HG02885 (cell line): ENCODE results near the gene EMX2.
"Not testable (repeated sequence)": the region's sequence is repeated elsewhere in the genome, so short reads cannot be mapped to it uniquely, and the experiment has no call there.

Experiments used
- ATAC-seq: cut with Tn5 transposase; IDR thresholded peaks from one replicate; pipeline ENCODE4 v1.9.1; 2021; ENCODE audit warnings: mild to moderate bottlenecking; ENCODE audit not compliant: unreplicated experiment, poor library complexity

EMX2 gene

DNA sequence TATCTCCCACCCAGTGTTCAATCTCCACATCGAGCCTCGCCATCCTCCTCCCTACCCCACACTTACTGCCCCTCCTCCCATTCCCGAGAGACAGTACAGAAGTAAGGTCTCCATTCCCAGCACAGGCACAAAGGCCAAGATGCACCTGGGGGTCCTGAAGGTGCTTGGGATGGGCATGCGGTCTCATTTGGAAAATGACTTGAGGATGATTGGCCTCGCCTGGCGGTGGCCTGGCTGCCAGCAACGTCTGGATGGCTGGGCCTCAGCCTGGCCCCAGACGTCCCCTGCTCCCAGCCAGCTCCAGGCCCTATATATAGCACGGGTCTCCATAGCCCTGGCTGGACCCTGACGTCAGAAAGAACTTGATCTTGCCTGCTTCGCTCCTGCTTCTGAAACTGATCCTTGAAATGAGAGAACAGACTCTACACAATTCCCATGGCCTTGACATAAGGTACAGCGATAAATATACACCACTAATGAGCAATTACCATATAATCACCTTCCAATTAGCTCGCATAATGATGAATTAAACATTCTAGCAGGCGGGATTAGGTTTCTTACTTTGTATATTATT, 11.8 kb downstream of the EMX2 start:
- no peak for ATAC-seq

- ATAC-seq, result no peak
These were observed 12.5 kb downstream of the EMX2 start for GRCh38 chr10:117555017-117555416.

GRCh38 chr10:117555863-117556262, 13.3 kb downstream of the EMX2 start:
- no peak for ATAC-seq

- ATAC-seq, result no peak
These were observed 13.8 kb downstream of the EMX2 start for GRCh38 chr10:117556356-117556755.

DNA sequence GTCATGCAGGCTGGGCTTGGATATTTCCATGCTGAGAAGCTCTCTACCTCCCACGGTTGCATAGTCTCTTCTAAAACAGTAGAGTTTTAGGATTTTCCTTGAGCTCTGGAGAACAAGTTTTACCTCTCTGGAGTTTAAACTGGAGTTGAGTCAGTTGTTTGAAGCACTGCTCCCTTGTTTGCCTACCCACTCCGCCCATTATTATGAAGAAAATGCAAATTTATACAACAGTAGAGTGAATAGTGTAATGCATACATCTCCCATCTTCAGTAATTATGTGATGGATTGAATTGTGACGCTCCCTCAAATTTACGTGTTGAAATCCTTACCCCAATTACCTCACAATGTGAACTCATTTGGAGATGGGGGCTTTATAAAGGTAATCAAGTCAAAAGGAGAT, 17.2 kb downstream of the EMX2 start:
- ATAC-seq, result no peak

DNA sequence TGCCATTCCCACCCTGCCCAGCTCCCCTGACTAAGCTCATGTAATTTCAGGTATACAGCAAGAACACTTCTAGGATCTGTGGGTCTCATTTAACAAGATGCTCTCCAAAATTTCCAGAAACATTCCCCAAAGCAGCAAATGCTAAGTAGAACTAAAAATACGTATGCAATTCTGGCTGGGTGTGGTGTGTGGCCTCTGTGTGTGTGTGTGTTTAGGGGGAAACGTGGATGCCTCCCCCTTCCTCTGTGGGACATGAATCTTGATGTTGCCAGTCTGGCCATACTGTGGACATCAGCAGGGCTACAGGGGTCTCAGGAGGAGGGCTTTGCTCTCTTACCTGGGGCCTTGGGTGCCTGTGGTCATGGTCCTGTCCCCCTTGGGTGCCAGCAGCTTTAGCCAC, 18.4 kb downstream of the EMX2 start:
- no peak for ATAC-seq

DNA sequence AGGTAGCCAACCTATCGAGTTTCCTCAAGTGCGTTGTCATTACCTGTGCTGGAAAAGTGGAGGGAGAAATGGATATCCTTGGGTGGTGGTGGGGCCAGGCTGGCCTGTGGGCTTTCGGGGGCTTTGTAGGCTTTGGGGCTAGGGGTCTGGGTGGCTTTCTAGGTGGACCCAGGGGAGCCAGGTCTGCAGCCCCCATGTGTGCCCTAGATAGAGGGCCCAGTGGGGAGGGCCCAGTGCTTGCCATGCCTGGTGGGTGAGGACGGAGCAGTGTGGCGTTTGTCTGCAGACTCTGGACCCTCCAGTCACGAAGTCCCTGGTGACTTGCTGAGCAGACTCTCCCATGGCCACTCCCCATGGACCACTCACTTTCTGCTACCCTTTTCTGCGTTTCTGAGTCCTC, 19.7 kb downstream of the EMX2 start:
- ATAC-seq, result no peak

DNA sequence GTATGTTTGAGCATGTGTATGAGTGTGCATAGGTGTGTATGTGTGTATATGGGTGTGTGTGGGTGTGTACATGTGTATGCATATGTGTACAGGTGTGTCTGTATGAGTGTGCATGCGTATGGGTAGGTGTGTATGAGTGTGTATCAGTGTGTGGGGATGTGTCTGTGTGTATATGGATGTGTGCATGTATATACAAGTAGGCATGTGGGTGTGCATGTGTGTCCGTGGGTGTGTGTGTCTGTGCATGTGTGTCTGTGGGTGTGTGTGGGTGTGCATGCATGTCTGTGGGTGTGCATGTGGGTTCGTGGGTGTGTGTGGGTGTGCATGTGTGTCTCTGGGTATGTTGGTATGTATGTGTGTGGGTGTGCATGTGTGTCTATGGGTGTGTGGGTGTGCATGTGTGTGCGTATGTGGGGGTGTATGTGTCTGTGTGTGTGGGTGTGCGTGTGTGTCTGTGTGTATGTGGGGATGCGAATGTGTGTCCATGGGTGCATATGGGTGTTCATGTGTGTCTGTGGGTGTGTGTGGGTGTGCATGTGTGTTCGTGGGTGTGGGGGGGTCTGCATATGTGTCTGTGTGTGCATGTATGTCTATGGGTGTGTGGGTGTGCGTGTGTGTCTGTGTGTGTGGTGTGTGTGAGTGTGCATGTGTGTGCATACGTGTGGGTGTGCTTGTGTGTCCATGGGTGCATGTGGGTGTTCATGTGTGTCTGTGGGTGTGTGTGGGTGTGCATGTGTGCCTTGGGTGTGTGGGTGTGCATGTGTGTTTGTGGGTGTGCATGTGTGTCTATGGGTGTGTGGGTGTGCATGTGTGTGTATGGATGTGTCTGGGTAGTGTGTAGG, 20.6 kb downstream of the EMX2 start:
- no peak for ATAC-seq

DNA sequence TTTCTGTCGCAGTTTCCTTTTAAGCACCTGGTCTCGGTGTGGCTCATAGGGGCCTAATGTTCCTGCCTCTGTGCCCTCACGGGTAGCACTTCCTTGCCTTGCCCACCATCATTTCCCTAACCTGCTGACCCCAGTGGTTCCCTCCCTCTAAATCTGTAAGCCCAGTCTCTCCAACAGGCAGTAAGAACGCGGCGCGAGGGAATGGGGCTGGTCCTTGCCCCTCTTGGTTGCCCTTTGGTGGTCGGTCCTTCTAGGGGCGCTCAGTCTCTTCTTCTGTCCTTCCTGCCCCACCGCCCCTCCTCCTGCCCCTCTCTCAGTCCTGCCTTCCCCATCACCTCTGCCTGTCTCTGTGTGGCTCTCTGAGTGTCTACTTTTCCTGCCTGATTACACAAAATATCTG, 21.2 kb downstream of the EMX2 start:
- no peak for ATAC-seq

DNA sequence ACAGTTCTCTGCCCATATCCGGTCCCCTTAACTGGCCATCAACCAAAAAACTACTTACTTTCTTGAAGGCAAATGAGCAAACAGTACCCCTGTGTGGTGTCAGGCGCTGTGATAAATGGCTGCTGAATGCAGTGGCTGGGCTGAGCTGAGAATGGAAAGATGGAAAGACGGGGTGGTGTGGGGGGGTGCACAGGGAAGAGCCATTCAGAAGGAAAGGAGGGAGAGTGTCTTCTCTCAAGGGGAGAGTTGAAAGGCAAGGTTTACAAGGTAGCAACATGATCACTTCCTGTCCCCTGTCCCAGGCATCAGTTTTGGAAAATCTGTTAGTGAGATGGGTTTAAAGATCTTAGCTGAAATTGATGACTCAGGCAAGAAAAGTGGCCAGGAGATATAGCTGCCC, 22.5 kb downstream of the EMX2 start:
- no peak for ATAC-seq

GRCh38 chr10:117568334-117568733, 25.8 kb downstream of the EMX2 start:
- ATAC-seq, result no peak

GRCh38 chr10:117569610-117570390, 27.3 kb downstream of the EMX2 start:
- no peak for ATAC-seq

DNA sequence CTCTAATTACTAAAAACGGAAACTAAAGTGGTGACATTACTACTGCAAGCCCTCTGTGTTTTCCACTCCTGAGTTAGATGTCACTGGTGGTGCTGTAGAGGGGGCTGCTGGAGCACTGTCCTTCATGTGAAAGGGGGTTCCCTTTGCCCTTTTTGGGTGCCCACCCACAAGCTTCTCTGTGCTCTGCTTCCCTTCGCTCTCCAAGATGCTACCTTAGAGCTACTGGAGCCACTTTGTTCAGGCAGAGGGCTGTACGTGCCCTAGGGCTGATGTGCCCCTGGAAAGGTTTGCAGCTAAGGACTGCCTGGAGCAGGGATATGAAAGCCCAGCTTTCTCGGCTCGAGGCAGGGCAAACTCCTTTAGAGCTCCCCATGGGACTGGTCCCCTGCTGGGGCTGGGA, 28.3 kb downstream of the EMX2 start:
- ATAC-seq, result no peak

DNA sequence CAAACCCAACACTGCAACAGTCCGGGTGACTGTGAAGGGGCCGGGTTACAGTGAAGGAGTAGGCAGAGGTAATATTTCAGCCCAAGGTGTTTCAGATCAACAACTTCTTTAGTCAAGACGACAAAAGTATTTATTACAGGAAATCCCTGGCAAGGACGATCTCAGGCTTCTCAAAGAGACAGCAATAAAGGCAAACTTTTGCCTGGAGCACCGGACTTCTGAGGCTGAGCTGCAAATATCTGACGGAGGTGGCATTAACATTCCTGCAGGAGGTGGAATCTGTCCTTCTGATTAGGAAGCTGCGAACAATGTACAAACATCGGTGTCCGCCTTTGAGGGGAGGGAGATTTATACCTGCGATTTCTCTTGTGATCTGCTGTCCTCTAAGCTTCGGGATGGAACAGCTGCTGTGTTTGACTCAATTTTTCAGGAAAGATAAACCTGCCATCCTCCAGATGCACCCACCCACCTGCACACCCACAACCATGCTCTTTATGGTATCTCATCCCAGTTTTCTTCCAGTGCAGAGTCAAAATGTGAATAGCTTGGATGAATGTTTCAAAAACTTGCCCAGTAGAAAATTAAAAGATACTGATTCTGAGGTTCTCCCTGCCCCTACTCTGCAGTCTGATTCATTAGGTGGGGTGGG, 32.1 kb downstream of the EMX2 start:
- no peak for ATAC-seq

DNA sequence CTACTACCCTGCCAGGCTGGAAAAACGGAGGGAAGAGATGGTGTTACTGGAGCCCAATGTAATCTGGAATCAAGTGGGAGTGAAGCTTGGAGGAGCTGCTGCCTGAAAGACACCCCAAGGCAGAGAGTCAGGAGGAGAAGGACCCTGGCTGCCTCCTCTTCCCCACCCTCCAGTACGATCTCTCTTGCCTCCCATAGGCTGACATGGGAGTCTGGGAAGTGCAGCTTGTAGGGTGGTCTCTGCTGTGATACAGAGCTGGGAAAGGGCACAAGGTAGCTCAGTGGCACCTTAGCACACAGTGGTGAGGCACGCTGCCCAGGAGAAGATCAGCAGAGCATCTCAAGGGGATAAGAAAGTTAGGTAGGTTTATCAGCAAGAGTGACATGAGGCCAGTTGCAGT, 35.9 kb downstream of the EMX2 start:
- no peak for ATAC-seq

DNA sequence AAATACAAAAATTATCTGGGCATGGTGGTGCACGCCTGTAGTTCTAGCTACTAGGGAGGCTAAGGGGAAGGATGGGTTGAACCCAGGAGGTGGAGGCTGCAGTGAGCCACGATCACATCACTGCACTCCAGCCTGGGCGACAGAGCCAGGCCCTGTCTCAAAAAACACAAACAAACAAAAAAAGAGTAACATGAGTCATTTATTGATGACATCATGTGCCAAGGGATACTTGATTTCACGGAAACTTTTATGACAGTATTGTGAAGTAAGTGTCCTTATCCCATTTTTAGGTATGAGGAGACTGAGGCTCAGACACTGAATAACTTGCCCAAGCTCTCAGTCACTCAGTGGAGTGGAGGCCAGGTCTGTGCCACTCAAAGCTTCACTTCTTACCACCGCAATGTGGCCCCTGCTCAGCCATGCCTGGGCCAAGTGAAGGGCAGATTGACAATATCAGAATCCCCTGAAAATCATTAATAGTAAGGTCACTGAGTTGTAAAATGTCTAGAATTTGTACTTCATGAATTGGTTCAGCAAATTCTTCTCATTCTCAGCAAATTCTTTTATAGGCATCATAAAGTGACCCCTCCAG, 36.5 kb downstream of the EMX2 start:
- no peak for ATAC-seq

DNA sequence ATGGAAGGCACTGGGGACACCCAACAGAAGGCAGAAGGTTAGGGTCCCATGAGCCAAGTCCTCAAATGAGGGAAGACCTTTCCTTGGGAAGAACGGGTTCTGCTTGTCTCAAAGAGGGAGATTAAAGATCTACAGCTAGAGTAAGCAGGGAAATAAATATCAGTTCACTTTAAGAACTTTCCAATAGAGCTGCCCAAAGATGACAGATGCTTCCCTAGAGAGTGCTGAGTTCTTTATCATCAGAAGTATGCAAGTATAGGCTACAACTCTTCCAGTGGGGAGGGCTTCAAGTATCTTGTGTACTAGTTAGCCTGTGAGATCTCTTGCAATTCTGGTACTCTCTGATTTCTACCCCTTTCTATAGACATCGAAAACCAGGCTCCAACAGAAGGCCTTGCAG, 39.4 kb downstream of the EMX2 start:
- ATAC-seq, result no peak

DNA sequence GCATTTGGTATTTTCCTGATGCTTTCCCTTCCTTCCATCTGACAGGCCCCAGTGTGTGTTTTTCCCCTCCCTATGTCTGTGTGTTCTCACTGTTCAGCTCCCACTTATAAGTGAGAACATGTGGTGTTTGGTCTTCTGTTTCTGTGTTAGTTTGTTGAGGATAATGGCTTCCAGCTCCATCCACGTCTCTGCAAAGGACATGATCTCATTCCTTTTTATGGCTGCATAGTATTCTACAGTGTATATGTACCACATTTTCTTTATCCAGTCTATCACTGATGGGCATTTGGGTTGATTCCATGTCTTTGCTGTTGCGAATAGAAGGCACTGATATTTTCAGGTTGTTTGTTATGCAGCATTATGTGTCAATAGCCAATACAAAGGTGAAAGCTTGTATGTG, 42.3 kb downstream of the EMX2 start:
- ATAC-seq, result not testable (repeated sequence)

DNA sequence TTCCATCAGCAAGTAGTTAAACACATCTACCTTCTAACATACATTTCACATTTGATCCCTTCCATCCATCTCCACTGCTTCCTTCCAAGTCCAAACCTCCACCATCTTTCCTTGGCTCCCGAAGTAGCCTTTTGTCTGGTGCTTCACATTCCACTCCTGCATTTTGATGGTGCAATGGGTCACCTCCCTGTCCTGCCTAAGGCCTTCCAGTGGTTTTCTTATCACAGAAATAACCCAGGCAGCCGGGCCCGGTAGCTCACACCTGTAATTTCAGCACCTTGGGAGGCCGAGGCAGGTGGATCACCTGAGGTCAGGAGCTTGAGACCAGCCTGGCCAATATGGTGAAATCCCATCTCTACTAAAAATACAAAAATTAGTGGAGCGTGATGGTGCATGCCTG, 44.5 kb downstream of the EMX2 start:
- ATAC-seq, result no peak

- ATAC-seq, result no peak
These were observed 47.7 kb downstream of the EMX2 start for GRCh38 chr10:117590101-117590875.
